CD4-positive, CD25-positive, alpha-beta regulatory T cell (primary cell): ENCODE results near the gene MYH9. TPM values are rescaled to one million over a fixed set of nuclear protein-coding genes. Genes with fewer than 3 reads are reported as not detected.
"Not testable (repeated sequence)": the region's sequence is repeated elsewhere in the genome, so short reads cannot be mapped to it uniquely, and the experiment has no call there.

ENCODE experiments used
- ATAC-seq, 2 donors: fragments of 150-1000 bp; cut with Tn5 transposase; one replicate each; pipeline ENCODE4 v1.10.0; 2021; ENCODE audit warnings: low read depth in 2 of 2, moderate number of reproducible peaks in 2 of 2, moderate library complexity in 1 of 2
- DNase-seq, 3 donors: peaks; one replicate each; pipeline versions ENCODE4 v3.0.0 to v3.0.0-alpha.2; 2012 to 2022; ENCODE audit warnings: mixed read lengths in 1 of 3
- H3K27ac ChIP-seq: one replicate; pipeline ENCODE4 v1.7.0; 2013; ENCODE audit warnings: mild to moderate bottlenecking, low read length; ENCODE audit not compliant: insufficient read depth, poor library complexity, severe bottlenecking
- H3K27me3 ChIP-seq: one replicate; pipeline ENCODE4 v1.7.0; 2013; ENCODE audit warnings: low read length; ENCODE audit not compliant: control insufficient read depth, insufficient read depth
- H3K36me3 ChIP-seq: one replicate; pipeline ENCODE4 v1.7.0; 2013; ENCODE audit warnings: mild to moderate bottlenecking, low read length, moderate library complexity; ENCODE audit not compliant: control insufficient read depth, insufficient read depth
- H3K4me1 ChIP-seq: 2 replicates; pipeline ENCODE4 v1.7.0; 2013; ENCODE audit warnings: mild to moderate bottlenecking, low read length; ENCODE audit not compliant: insufficient read depth, control insufficient read depth, poor library complexity, severe bottlenecking
- H3K4me3 ChIP-seq: one replicate; pipeline ENCODE4 v1.7.0; 2013; ENCODE audit warnings: low read depth, mild to moderate bottlenecking, low read length, moderate library complexity
- H3K9me3 ChIP-seq, 2 experiments: 1 replicate in 1 of 2; 2 replicates in 1 of 2; pipeline ENCODE4 v1.7.0; 2013; ENCODE audit warnings: low read length in 2 of 2, mild to moderate bottlenecking in 1 of 2, moderate library complexity in 1 of 2; ENCODE audit not compliant: control insufficient read depth in 2 of 2
- H3K27ac Mint-ChIP-seq, 3 donors: one replicate each; pipeline ENCODE4 v1.8.0; 2020 to 2022; ENCODE audit warnings: mild to moderate bottlenecking in 3 of 3, mixed read lengths in 3 of 3, moderate library complexity in 2 of 3
- H3K27me3 Mint-ChIP-seq: one replicate; pipeline ENCODE4 v1.8.0; 2022; ENCODE audit warnings: mild to moderate bottlenecking, mixed read lengths
- H3K36me3 Mint-ChIP-seq: one replicate; pipeline ENCODE4 v1.8.0; 2020; ENCODE audit warnings: mixed read lengths
- H3K4me1 Mint-ChIP-seq, 4 donors: one replicate each; pipeline ENCODE4 v1.8.0; 2020 to 2022; ENCODE audit warnings: mixed read lengths in 4 of 4, mild to moderate bottlenecking in 1 of 4
- H3K4me3 Mint-ChIP-seq, 4 donors: one replicate each; pipeline ENCODE4 v1.8.0; 2020 to 2022; ENCODE audit warnings: mild to moderate bottlenecking in 4 of 4, mixed read lengths in 4 of 4, moderate library complexity in 3 of 4
- H3K9me3 Mint-ChIP-seq, 7 donors: one replicate each; pipeline ENCODE4 v1.8.0; 2020 to 2022; ENCODE audit warnings: mixed read lengths in 7 of 7, mild to moderate bottlenecking in 3 of 7, moderate library complexity in 2 of 7
- polyA plus RNA-seq, 4 donors: library from polyadenylated mRNA; unstranded; fragments of 300-500 nt; fragmentation: Illumina TruSeq; gene quantifications; one replicate each; pipeline ENCODE4 v1.2.3, GENCODE V29; 2021
- total RNA-seq: library from RNA; stranded (reverse); gene quantifications from one replicate; pipeline ENCODE4 v1.2.3, GENCODE V29; 2022

MYH9 gene
- total and polyA plus RNA-seq, 5 donors from 2014 or later: 80.0 to 1,341 (median 98.1) TPM

DNA sequence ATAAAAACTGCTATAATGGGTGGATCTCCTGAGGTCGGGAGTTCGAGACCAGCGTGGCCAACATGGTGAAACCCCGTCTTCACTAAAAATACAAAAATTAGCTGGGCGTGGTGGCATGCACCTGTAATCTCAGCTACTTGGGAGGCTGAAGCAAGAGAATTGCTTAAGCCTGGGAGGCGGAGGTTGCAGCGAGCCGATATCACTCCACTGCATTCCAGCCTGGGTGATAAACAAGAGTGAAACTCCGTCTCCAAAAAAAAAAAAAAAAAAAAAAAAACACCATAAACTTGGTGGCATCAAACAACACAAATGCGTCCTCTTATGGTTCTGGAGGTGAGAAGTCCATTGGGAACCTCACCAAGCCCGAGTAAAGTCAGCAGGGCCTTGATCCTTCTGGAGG is 40.2 kb upstream of the MYH9 start:
- H3K36me3 ChIP-seq, H3K36me3 Mint-ChIP-seq, H3K9me3 Mint-ChIP-seq, H3K27me3 Mint-ChIP-seq, H3K9me3 ChIP-seq, H3K27ac ChIP-seq, ATAC-seq, H3K27me3 ChIP-seq, H3K4me3 ChIP-seq, H3K4me1 ChIP-seq, H3K4me3 Mint-ChIP-seq, DNase-seq: not testable (repeated sequence)
- peaks cover 4 to 18% (median 8%) of the 10 kb centered on the region in 4 donors for H3K4me1 Mint-ChIP-seq
- H3K27ac Mint-ChIP-seq: peak overlapping the region in 1 of 3 donors; percentile 58

DNA sequence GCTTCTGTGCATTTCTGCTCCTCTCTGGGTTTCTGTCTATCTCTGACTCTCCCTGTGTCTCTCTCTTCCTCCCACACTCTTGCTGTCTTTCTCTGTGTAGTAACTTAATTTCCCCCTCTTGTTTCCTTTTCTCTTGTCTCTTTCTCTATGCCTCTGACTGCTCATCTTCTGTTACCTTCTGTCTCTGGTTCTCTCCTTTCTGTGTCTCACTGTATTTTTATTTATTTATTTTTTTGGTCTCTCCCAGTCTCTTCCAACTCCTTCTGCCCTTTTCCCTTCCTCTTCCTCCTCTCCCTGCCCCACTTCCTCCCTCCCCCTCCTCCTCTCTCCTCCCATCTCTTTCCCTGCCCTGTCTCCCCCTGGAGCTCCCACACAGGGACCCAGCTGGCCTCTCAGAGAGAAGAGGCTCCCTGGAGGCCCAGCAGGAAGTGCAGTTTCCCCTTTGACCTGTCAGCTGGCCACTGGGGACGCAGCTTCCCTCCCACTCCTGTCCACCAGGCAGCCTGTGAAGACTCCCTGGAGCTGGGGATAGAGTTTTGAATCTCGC is 38.3 kb upstream of the MYH9 start:
- Histone ChIP-seq H3K27me3 (no peaks in the 10 kb centered on the region), H3K9me3 (no peaks in the 10 kb centered on the region), H3K4me1 (peaks cover 4% of the 10 kb centered on the region), H3K27ac (no peak overlapping the region), H3K36me3 (no peaks in the 10 kb centered on the region), H3K4me3 (no peak overlapping the region)
- Mint-ChIP-seq H3K4me1 (peaks cover 4 to 18% (median 8%) of the 10 kb centered on the region in 4 donors), H3K36me3 (no peaks in the 10 kb centered on the region), H3K27me3 (peaks cover 4% of the 10 kb centered on the region), H3K9me3 (no peaks in the 10 kb centered on the region), H3K27ac (peak overlapping the region in 2 of 3 donors; percentile 5 to 70), H3K4me3 (peak overlapping the region in 1 of 4 donors; percentile 3)
- DNase-seq (no peak), ATAC-seq (no peak)

DNA sequence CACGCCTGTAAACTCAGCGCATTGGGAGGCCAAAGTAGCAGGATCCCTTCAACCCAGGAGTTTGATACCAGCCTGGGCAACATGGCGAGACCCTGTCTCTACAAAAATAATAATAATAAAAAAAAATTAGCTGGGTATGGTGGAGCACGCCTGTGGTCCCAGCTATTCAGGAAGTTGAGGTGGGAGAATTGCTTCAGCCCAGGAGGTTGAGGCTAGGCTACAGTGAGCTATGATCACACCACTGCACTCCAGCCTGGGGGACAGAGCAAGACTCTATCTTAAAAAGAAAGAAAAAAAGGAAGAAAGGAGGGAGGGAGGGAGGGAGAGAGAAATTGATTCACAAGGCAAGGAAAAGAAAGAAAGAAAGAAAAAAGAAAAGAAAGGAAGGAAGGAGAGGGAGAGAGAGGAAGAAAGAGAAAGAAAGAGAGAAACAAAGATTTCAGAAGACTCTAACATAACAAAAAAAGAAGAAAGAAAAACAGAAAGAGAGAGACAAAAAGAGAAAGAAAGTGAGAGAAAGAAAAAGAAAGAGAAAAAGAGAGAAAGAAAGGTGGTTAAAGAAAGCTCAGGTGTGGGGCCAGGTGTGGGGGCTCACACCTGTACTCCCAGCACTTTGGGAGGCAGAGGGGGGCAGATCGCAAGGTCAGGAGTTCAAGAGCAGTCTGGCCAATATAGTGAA is 37.3 kb upstream of the MYH9 start:
- Histone ChIP-seq H3K27me3 (no peaks in the 10 kb centered on the region), H3K36me3 (no peaks in the 10 kb centered on the region), H3K27ac (no peak overlapping the region), H3K9me3 (no peaks in the 10 kb centered on the region), H3K4me1 (peaks cover 4% of the 10 kb centered on the region), H3K4me3 (no peak overlapping the region)
- peak overlapping the region; percentile 51 to 79 (median 65) for H3K27ac Mint-ChIP-seq
- no peak for ATAC-seq
- H3K36me3 Mint-ChIP-seq: no peaks in the 10 kb centered on the region
- H3K4me1 Mint-ChIP-seq: peaks cover 4 to 18% (median 8%) of the 10 kb centered on the region in 4 donors
- peaks cover 4% of the 10 kb centered on the region for H3K27me3 Mint-ChIP-seq
- H3K9me3 Mint-ChIP-seq: no peaks in the 10 kb centered on the region
- H3K4me3 Mint-ChIP-seq: no peak overlapping the region
- no peak for DNase-seq

DNA sequence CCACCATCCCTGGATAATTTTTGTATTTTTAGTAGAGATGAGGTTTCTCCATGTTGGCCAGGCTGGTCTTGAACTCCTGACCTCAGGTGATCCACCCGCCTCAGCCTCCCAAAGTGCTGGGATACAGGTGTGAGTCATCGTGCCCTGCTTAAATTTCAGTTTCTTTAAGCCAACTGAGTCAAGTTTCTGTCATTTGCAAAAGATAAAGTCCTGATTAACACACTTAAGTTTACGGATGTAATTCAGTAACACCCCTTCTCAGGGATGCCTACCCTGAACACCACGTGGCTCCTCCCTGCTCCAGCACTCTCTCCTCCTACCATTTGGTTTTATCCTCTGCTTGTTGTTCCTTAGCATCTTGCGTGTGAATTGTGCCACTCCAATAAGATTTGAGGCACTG is 36.7 kb upstream of the MYH9 start:
- DNase-seq, H3K36me3 Mint-ChIP-seq, H3K4me1 ChIP-seq, H3K9me3 Mint-ChIP-seq, ATAC-seq, H3K27me3 ChIP-seq, H3K36me3 ChIP-seq, H3K9me3 ChIP-seq, H3K4me3 ChIP-seq, H3K27ac ChIP-seq, H3K4me3 Mint-ChIP-seq, H3K27me3 Mint-ChIP-seq: not testable (repeated sequence)
- Mint-ChIP-seq H3K27ac (peak overlapping the region in 1 of 3 donors; percentile 79), H3K4me1 (peaks cover 4 to 20% (median 8%) of the 10 kb centered on the region in 4 donors)

DNA sequence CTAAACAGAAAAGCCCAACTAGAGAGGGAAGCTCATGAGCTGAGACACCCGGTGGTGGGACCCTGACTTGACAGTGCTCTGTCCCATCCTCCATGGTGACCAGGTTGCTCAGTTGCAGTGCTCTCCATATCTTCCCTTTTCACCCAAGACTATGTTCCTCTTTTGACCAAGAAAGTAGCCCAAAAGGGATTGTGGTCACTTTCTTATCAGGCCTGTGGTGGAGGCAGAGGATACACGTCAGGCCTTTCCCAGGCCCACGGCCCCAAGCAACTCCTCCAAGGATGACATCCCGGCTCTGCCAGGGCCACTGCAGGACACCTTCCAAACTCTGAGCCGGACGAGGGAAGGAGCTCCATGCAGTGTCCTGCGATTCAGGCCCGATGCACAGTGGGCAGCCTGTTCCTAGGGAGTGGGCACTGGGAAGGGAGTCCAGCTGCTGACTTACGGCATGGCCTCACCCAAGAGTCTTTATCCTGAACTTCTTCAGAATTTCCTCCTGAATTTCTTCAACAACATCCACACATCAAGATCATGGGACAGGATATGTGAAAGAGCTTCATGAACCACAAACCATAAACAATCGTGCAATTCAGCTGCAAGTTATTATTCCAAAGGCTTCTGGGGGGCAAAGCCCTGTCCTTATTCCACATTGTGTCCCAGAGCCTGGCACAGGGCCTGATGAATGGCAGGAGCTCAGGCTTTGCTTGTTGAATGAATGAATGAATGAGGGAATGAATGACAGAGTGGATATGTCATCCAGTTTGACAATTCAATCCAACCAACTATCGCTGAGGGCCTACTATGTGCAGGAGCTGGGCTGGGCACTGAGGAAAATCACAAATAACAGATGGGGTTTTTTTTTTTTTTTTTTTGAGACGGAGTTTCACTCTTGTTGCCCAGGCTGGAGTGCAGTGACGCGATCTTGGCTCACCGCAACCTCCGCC is 36.0 kb upstream of the MYH9 start:
- Mint-ChIP-seq H3K27me3 (peaks cover 4% of the 10 kb centered on the region), H3K4me3 (no peak overlapping the region), H3K27ac (peak overlapping the region in 1 of 3 donors; percentile 23), H3K9me3 (no peaks in the 10 kb centered on the region), H3K36me3 (no peaks in the 10 kb centered on the region), H3K4me1 (peaks cover 4 to 24% (median 8%) of the 10 kb centered on the region in 4 donors)
- peaks cover 10% of the 10 kb centered on the region for H3K4me1 ChIP-seq
- no peak overlapping the region for H3K4me3 ChIP-seq
- no peak for ATAC-seq
- no peaks in the 10 kb centered on the region for H3K27me3 ChIP-seq
- no peak for DNase-seq
- no peaks in the 10 kb centered on the region for H3K36me3 ChIP-seq
- H3K9me3 ChIP-seq: no peaks in the 10 kb centered on the region
- no peak overlapping the region for H3K27ac ChIP-seq

DNA sequence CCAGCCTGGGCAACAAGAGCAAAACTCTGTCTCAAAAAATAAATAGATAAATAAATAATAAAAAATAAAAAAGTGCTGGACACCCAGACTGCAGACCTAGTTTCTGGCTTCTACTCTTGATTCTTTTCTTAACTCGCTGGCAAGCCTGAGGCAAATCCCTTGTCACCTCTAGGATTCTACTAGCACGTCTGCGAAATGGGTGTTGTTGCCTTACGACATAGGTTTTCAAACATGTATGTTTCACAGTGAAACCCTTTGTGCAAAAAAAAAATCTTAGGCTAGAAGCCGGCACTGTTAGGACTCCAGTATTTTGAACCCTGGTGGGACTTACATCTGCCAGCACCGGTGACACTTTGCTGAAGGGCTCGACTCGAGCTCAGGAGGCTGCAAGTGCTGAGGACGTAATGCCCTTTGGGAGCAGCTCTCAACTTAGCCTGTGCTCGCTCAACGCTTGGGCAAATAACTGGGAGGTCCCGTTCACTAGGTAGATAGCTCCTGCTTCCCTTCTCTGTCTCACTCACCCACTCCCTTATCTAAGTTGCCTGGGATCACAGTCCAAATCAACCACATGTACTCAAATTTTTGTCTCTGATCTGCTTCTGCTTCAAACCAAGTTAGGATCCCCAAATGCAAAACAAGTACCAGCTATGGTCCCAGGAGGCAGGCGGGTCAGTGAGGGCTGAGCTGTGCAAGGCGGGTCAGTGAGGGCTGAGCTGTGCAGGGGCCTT is 34.7 kb upstream of the MYH9 start:
- H3K9me3 ChIP-seq: no peaks in the 10 kb centered on the region
- peaks cover 2% of the 10 kb centered on the region for H3K27me3 Mint-ChIP-seq
- H3K4me1 Mint-ChIP-seq: peaks cover under 1 to 24% (median 6%) of the 10 kb centered on the region in 4 donors
- ATAC-seq (no peak), DNase-seq (no peak)
- no peaks in the 10 kb centered on the region for H3K36me3 Mint-ChIP-seq
- no peaks in the 10 kb centered on the region for H3K27me3 ChIP-seq
- H3K4me1 ChIP-seq: peaks cover 10% of the 10 kb centered on the region
- no peak overlapping the region for H3K4me3 Mint-ChIP-seq
- no peak overlapping the region for H3K4me3 ChIP-seq
- H3K27ac Mint-ChIP-seq: peak overlapping the region in 1 of 3 donors; percentile 18
- H3K9me3 Mint-ChIP-seq: no peaks in the 10 kb centered on the region
- no peaks in the 10 kb centered on the region for H3K36me3 ChIP-seq
- no peak overlapping the region for H3K27ac ChIP-seq
